Kasumi-1 (cell line): ENCODE data around the gene PNMA6E.
A peak's percentile ranks its signal among the peaks of the same experiment; 100 is the strongest.

Source experiments
- DNase-seq, 2 experiments: peaks; one replicate each; lab custom pipeline; 2025; lab: John Stamatoyannopoulos, UW

The PNMA6E gene

GRCh38 chrX:153435845-153436244 is 34.7 kb upstream of the PNMA6E start:
- DNase-seq = no peak

GRCh38 chrX:153434801-153435200 is 33.7 kb upstream of the PNMA6E start:
- no peak for DNase-seq

DNA sequence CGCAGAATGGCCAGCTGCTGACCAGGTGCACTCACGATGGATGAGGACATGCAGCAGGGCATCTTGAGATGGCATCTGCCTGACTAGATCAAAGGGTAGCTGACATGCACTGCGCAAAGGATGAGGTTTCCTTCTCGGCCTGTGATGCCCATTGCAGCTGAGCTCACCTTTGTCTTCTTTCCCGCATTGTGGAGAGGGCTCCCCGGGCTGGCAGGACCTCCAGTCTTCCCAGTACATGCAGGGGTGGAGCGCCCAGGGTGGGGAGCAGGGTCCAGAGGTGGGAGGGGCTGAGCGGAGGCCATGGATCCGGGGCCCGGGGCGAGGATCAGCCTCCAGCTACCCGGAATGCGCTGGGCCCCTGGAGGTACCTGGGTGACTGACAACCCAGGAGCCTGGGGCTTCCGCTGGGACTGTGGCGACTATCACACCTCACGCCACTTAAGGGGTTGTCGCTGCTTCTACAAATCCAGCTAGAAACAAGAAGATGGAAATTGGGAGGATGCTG is 32.7 kb upstream of the PNMA6E start:
- DNase-seq = no peak

- DNase-seq = no peak
Observed at GRCh38 chrX:153433161-153433680, 32.1 kb upstream of the PNMA6E start.

GRCh38 chrX:153430796-153431195 is 29.6 kb upstream of the PNMA6E start:
- no peak for DNase-seq

GRCh38 chrX:153426204-153426603 is 25.1 kb upstream of the PNMA6E start:
- DNase-seq = no peak

DNA sequence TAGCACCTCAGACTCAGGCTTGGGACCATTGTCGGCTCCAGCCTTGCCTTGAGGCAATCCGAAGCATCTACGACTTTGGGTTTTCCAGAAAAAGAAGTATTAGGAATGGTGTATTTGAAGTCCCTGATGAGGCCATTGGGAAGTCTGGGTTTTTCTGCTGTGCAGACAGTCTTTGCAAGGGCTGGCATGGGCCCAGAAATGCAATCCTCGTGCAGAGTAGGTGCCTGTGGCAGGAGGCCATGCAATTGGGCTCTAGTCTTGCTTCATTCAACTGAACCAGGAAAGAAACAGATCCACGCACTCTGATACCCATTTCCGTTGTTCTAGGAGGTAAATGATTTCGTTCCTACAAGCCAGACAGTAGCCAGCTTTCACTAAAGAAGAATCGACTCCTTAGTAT is 22.5 kb upstream of the PNMA6E start:
- DNase-seq = no peak

GRCh38 chrX:153421856-153422255 is 20.7 kb upstream of the PNMA6E start:
- no peak for DNase-seq

DNA sequence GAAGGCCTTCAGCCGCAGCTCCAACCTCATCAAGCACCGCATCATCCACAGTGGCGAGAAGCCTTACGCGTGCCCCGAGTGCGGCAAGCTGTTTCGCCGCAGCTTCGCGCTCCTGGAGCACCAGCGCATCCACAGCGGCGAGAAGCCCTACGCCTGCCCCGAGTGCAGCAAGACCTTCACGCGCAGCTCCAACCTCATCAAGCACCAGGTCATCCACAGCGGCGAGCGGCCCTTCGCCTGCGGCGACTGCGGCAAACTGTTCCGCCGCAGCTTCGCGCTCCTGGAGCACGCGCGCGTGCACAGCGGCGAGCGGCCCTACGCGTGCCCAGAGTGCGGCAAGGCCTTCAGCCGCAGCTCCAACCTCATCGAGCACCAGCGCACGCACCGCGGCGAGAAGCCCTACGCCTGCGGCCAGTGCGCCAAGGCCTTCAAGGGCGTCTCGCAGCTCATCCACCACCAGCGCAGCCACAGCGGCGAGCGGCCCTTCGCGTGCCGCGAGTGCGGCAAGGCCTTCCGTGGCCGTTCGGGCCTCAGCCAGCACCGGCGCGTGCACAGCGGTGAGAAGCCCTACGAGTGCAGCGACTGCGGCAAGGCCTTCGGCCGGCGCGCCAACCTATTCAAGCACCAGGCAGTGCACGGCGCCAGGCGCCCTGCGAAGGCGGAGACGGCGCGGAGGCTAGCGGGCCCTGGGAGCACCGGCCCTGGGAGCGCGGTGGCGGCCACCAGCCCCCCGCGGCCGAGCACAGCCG is 19.9 kb upstream of the PNMA6E start:
- DNase-seq = no peak

GRCh38 chrX:153417637-153418036 is 16.5 kb upstream of the PNMA6E start:
- DNase-seq = no peak

- DNase-seq = no peak
Observed at GRCh38 chrX:153416781-153417450, 15.8 kb upstream of the PNMA6E start.

DNA sequence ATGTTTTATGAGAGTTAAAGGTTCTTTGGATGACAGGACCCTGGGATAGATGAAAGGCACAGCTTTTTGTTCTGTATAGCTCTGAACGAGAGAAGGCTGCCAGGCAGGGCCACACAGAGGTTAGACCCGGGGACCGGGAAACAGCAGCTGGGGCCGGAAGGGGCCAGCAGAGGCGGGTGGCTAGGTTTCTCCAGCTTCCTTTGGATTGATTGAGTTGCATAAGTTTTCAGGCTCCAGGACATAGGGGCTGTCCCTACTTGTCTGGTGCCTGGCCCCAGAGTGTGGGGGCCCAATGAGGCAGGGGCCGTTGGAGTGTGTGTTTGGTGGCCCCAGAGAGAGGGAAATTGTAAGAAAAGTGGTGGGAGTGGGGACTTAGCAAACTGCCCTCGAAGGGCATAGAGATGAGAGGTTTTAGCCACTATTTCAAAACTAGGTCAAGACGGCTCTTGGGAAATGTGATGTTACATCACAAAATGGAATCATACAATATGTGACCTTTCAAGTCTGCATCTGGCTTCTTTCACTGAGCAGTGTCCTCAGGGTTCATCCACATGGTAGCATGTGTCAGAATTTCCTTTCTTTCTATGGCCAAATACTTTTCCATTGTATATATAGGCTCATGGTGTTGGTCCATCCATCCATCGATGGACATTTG is 13.8 kb upstream of the PNMA6E start:
- no peak for DNase-seq

DNA sequence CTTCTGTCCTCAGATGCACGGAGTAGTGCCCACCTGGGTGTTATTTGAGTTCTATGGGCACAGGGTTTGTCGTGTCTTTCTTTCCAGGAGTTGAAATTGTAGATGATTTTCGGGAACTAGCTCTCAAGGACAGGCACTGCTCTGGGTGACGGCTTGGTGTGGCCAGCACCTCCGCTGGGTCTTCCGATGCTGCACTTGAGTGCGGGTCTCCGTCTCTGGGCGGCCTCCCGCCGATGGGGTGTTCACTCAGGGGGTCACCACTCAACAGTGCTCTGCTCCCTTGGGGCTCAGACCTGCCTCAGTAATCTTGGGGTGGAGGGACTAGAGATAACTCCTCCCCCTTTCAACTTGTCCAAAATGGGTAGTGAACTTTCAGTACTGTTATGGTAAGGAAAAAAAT is 12.6 kb upstream of the PNMA6E start:
- DNase-seq = no peak

DNA sequence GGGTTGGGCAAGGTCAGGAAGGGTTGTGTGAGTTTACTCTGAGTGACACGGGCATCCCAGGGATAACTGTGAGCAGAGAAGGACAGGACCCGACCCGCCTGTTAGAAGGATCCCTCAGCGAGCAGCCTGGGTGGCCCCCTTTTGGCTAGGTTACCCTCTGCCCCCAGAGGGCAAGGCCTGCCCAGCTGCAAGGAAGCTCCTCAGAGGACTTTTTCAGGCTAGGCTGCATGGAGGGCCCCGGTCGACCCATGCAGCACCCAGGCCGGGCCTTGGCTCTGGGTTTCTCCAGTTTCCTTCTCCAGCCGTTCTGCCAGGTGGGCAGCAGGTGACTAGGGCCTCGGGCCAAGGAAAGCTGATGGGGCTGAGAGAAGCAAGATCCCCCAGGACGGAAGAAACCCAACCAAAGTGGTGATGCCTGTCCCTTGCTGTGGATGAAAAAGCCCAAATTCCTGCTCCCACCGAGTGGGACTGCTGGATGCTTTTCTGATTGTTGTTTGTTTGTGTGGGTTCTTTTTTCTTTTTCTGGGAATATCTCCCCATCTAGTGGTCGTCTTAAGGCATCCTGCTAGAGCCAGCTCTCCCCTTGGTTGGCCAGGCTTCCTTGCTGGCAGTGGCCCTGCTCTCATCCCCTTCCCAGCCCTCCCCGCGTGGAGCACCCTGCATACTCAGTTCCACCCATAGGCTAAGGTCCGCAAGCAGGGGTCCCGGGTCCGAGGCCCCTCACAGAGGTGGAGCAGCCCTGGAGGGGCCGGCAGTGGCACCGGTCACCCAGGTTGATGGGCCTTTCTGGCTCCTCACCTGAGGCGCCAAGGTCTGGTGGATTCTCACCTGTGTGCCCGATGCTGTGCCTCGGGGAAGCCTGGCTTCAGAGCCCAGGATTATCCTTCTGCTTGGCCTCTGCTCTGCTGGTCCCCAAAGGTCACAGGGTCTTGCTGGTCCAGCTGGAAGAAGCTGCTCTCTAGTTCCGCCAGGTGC is 11.9 kb upstream of the PNMA6E start:
- DNase-seq = no peak

- DNase-seq = no peak
Observed at GRCh38 chrX:153411988-153412574, 10.9 kb upstream of the PNMA6E start.

GRCh38 chrX:153411255-153411987 is 10.3 kb upstream of the PNMA6E start, which contains the start of gene ZFP92:
TSS of gene ZFP92 (plus strand) at chrX:153411472. CDS start at chrX:153418323, 6,851 bp downstream.
- peak in 1 of 2 experiments; percentile 1 for DNase-seq

- no peak for DNase-seq
Observed at GRCh38 chrX:153410888-153411254, 9.7 kb upstream of the PNMA6E start.

- DNase-seq = no peak
Observed at GRCh38 chrX:153410373-153410772, 9.2 kb upstream of the PNMA6E start.

- no peak for DNase-seq
Observed at GRCh38 chrX:153409414-153410101, 8.4 kb upstream of the PNMA6E start.

DNA sequence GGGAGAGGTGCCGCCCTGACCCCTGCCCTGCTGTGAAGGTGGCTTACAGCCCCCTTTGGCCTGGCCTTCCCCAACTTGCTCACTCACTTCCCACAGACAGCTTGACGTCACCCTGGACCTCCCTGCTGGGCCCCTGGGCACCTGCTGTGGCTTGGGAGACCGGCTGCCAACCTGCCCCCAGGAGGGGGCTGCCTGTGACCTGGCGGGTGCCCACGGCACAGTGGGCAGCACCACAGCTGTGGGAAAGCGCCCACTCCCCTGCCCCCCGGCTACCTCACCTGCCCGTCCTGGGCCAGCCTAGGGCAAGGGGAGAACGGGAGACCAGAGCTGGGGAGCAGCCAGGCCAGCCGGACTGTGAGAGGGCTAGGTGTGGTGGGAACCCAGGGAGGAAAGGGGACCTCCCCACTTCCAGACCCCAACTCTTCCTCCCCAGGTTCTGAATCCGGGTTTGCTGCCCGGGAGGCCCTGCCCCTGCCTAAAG is 7.8 kb upstream of the PNMA6E start:
- no peak for DNase-seq
